ENCODE measurements around the gene TAB3.

TAB3 gene, protein sequence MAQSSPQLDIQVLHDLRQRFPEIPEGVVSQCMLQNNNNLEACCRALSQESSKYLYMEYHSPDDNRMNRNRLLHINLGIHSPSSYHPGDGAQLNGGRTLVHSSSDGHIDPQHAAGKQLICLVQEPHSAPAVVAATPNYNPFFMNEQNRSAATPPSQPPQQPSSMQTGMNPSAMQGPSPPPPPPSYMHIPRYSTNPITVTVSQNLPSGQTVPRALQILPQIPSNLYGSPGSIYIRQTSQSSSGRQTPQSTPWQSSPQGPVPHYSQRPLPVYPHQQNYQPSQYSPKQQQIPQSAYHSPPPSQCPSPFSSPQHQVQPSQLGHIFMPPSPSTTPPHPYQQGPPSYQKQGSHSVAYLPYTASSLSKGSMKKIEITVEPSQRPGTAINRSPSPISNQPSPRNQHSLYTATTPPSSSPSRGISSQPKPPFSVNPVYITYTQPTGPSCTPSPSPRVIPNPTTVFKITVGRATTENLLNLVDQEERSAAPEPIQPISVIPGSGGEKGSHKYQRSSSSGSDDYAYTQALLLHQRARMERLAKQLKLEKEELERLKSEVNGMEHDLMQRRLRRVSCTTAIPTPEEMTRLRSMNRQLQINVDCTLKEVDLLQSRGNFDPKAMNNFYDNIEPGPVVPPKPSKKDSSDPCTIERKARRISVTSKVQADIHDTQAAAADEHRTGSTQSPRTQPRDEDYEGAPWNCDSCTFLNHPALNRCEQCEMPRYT

DNA sequence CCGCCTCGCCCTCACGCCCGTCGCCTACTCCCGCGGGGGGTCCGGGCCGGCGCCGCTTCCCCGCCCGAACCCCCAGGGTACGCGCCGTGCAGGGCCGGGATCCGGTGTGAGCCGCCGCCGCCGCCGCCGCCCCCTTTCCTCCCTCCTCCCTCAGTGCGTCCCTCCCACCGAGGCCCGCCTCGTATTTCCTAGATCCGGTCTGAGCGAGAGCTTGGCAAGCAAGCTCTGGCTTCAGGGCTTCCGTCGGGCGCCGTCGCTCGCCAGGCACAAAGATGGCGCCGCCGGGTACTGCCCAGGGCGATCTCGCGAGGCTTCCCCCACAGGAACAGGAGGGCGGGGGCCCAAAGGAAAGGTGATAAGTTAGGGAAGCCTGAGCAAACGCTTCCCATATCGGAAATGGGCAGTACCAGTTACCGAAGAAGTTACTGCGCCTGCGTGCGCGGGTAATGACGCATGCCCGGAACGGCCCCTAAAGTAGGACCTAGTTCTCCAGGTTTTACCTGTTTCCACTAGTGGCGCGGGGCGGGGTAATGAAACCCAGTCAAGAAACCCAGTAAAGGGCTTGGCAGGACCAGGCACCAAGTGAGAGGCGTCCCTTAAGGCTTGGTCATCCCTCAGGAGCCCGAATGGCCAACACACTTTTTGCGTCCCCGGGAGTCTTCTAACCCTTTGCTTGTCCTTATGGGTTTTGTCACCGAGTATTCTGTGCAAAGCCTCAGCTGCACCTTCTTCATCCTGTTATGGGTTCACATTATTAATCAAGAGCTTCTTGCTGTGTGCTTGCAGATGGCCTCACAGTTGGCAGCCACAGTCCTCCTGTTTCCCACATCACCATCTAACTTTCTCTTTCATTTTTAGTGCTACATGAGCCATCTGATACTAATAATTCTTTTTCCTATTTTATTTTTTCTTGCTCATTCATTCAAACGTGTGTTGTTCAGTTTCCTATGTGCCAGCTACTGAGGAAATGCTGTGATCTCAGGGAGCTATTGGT, at the start of gene TAB3:
Gene TAB3 (minus strand): TSS at position 108 of the 994 bp plus-strand sequence. CDS start 29,666 bp downstream, outside the sequence.
- DNase-seq (ENCODE audit: low read depth, low spot score) = peak; percentile 79

DNA sequence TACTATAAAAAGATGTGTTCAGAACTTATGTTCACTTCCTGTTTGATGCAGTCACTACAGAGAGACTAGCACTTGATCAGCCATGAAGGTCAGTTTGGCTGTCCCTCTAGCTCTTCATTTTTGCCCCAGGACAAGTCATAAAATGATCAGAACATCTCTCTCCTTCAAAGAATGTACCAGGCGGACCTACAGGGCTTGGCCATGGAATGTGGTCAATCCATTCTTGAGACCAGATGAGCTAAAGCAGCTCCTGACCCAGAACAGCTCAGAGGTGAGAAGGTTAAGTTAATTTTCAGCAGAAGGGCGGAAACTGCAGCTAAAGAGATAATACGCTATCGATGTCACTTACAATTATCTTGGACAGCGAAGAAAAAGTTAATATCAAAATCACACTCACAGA, 49.2 kb upstream of the TAB3 start:
- no peak for DNase-seq (ENCODE audit: low read depth, low spot score)

DNA sequence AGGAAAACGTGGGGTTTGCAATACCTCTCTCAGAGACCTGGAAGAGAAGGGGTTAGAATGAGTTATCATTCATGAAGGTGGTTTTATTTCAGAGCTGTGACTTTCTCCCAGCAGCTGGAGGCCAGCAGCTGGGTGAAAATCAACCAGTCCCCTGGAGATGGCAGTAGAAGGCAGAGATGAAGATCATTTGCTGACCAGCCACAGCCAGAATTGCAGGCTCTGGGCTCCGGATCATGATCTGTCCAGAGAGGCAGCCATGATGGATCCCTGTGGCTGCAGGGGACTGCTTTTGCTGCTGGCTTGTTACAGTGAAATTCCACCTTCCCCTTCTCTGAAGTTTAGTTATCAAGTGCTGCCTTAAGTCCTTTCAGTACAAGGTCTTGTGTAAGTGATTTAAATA, 46.9 kb upstream of the TAB3 start:
- DNase-seq (ENCODE audit: low read depth, low spot score) = no peak

DNA sequence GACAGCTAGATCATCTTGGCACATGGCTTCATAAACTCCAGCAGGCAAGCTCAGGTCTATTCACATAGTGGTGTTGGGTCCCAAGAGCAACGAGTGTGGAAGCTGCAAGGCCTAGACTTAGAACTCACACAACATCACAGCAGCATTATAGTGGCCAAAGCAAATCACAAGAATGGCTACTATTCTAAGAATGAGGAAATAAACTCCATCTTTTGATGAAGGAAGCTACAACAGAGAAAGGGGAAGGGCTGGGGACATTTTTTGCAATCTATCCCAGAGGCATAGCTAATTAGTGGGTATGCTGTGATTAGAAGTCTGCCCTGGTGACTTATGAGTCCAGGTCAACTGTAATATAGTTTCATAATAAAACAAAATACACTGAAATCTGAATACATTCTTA, 42.9 kb upstream of the TAB3 start:
- no peak for DNase-seq (ENCODE audit: low read depth, low spot score)

DNA sequence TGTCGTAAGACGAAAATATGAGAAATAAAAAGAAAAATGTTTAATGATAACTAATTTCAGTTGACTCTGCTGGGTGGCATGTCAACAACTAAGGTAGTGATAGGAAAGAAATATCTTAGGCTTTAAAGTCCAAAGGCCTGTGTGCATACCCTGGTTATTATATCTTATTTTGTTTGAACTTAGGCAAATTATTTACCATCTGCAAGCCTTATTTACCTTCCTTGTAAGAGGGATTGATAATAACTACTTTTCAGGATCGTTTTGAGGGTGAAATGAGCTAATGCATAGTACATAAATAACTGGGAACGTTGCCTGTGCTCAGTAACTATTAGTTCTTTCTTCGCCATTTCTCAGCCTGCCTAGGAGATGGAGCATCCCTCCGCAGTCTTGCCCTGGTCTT, 41.6 kb upstream of the TAB3 start:
- DNase-seq (ENCODE audit: low read depth, low spot score) = no peak

DNA sequence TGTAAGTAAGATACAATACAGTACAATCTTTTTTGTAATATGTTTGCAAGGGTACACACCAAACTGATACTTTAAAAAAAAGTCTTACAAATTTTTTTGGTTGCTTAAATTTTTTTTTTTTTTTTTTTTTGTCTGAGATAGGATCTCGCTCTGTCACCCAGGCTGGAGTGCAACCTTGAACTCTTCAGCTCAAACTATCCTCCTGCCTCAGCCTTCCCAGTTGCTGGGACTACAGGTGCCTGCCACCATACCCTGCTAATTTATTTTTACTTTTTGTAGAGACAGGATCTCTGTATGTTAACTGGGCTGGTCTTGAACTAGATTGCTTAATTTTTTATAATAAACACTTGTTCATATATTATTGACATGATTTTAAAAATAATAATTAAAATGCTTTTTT, 41.1 kb upstream of the TAB3 start:
- no peak for DNase-seq (ENCODE audit: low read depth, low spot score)

DNA sequence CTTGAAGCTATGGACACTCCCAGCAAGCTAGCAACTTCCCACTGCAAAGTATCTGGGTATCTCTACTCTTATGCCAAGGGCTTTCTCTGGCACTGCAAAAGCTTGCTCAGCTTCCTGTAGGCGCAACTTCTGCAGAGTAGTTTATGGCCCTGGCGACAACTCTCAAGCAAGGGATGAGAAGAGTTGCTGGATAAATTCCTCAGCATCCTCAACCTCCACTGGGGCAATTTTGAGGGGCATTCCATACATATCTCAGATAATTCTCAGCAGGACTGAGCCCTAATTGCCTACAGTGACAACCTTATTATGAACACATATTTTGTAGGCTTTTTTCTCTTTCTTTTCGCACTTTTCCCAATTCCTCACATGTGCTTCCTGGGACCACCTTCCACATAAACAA, 31.2 kb upstream of the TAB3 start:
- no peak for DNase-seq (ENCODE audit: low read depth, low spot score)

DNA sequence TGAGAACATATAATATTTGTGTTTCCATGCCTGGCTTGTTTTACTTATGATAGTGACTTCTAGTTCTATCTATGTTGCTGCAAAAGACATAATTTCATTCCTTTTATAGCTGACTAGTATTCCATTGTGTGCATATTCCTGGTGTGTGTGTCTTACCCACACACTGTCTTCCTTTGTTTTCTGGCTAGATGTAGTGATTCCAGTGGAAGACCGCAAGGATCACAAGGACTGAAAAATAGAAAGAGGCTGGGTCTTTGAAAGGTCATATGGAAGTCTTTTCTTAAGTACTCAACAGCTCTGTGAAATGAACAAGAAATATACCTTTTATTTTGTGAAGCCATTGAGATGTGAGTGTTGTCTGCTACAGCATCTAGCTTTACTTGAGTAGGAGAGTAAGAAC, 29.4 kb upstream of the TAB3 start:
- DNase-seq (ENCODE audit: low read depth, low spot score) = no peak

DNA sequence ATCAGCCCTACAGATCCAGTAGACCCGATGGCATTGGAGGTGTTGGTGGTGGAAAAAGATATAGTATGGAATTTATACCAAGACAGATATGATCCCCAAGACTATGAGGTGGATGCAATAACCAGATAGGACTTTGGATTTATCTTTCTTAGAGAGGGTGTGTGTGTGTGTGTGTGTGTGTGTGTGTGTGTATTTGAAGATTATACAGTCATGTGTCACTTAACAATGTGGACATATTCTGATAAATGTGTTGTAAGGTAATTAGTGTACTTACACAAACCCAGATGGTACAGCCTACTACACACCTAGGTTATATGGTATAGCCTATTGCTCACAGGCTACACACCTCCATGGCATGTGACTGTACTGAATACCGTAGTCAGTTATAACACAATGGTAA, 24.4 kb upstream of the TAB3 start:
- no peak for DNase-seq (ENCODE audit: low read depth, low spot score)

DNA sequence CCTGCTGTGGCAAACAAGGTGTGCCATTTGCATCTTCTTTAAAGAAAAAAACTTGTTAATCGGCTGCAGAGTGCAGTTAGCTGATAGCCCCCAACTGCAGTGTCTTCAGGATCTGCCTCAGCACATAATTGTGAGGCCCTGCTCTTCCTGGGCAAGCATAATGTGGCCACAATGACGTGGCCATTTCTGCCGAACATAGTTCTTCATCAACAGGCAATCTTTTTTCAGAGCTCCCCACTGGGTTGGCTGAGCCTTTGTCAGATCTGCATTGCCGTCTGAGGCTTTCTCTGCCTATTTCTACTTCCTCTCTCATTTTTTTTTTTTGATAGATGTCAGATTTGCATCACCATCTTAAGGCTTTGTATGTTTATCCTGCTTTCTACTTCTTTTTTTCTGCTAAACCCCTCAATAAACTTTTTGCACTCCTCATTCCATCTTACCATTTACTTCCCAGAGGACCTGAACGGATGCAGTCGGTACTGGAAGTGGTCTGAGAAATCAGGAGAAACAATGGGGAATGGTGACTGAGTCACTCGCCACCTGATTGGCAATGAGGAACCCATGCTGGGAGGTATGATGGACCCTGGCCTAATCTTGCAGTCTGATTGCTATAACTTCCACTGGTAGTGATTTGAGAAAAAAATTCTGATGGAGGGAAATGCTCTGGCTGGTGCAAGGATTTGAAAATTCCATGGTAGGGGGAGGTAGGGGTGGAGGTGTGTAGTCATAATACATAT, 21.2 kb upstream of the TAB3 start:
- DNase-seq (ENCODE audit: low read depth, low spot score) = no peak

DNA sequence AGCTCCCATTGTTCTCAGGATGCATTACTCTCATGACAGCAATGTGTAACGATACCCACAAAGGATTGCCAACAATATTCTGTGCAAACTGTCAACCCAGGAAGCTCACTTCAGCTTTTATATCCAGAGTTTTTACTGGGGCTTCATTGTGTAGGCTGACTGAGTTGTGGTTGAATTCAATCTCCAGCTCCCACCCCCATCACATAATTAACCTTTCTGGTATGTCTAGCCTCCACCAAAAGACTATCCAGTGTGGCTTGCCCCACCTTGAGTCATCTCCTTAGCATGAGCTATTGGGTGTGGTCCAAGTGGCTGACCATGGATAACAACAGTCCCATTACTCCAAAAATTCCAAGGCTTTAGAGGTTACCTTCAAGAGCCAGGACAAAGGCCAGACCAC, 17.7 kb upstream of the TAB3 start:
- no peak for DNase-seq (ENCODE audit: low read depth, low spot score)

DNA sequence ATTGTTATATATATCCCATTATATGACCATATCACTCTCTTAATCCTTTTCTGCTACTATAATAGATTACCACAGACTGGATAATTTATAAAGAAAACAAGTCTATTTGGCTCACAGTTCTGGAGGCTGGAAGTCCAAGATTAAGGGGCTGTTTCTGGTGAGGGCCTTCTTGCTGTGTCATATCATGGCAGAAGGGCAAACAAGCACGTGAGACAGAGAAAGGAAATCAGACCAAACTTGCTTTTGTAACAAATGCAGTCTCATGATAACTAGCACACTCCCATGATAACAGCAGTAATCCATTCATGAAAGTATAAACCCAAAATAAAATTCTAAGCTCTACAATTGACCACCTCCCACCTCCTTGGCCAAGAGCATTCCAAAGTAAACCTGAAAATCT, 16.3 kb upstream of the TAB3 start:
- no peak for DNase-seq (ENCODE audit: low read depth, low spot score)

DNA sequence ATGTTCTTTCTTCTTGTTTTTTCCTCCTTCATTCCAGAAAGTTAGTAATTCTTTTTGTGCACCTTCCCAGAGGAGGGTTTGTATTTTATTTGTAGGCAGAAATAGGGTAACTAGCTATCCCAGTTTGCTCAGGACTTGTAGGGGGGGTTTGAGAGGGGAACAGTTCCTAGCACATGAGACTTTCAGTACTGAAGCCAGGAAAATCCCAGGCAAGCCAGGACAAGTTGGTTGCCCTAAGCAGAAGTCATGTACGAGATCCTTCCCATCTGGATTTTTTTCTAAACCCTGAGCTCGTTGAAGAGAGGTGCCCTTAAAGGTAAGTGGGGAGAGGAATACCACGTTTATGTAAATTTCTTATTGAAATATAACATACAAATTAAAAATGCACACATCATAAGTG, 15.6 kb upstream of the TAB3 start:
- DNase-seq (ENCODE audit: low read depth, low spot score) = no peak

DNA sequence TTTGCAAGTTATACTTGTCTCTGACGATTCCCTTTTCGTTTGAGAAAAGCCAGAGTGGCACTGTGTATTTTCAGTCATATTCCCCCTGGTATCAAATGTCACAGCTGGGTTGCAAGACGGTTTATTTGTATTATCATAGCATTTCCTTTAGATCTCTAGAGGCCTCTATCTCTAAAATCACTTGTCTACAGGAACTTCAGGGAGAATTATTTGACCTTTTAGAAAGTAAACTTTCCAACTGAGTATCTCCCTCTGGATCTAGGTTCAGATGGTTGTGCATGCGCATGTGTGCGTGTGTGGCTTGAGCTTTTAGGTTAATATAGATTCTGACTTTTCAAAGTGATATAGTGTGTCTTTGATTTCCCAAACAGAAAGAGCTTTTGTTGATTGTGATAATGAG, 15.1 kb upstream of the TAB3 start:
- no peak for DNase-seq (ENCODE audit: low read depth, low spot score)

DNA sequence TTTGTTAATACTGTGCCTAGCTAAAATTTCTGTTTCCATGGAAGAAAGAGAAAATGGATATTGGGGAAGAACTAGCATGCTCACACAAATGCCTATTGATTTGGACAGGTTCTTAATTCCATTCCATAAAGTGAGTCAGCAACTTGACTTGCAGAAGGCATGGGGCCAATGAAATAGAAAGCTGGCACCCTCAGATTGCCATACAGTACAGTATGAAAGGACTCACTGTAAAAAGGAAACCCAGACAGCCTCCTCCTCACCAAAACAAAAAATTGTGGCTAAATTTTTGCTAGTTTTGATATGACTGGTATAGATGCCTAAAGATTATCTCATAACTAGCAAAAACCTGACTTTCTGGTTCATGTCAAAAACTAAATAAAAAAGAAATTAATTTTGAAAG, 11.2 kb upstream of the TAB3 start:
- DNase-seq (ENCODE audit: low read depth, low spot score) = no peak

DNA sequence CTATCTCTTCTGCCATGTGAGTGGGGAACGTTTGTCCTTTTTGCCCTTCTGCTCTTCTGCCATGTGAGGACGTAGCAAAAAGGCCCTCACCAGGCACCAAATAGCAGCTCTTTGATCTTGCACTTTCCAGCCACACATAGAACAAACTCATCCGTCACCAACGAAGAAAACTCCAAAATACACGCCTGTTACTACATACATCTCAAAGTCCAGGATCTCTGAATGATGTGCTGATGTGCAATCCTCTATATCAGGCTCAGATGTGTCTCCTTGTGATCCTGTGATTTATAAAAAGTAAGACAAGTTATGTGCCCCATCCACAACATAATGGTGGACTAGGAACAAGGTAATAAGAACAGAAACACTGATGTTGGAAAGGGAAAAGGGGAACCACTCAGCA, 9.8 kb upstream of the TAB3 start:
- DNase-seq (ENCODE audit: low read depth, low spot score) = no peak

DNA sequence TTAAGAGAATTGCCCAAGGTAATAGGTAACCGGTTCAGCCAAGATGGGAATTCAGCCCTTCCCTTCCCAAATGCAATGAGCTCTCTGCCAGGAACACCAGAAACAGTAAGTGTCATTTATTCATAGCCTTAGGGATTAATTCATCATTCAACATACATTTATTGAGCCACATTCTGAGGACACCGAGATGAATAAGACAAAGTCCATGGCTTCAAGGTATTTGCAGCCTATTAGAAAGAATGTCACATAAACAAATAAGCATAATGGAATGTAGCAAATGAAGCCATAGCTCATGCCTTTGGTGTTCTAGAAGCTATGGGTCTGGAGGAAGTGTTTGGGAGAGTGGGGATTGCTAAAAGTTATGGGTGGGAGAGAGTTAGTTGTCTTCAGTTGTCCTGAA, 6.3 kb upstream of the TAB3 start:
- DNase-seq (ENCODE audit: low read depth, low spot score) = no peak

DNA sequence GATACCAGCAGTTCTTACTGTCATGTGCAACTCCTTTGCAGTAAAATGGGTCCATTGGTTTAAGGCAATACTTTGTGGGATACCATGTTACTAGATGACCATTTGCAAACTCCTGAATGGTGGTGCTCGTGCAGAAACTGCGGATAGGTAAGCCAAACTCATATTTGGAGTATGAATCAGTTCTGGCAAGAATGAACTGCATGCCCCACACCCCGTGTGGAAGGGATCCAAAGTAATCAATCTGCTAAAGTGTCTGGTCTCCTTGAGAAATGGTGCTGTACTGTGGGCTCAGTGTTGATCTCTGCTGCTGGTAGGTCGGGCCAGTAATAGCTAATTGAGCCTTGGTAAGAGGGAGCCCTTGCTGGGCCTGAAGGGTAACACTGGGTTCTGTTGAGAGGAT, 4.2 kb upstream of the TAB3 start:
- DNase-seq (ENCODE audit: low read depth, low spot score) = no peak

DNA sequence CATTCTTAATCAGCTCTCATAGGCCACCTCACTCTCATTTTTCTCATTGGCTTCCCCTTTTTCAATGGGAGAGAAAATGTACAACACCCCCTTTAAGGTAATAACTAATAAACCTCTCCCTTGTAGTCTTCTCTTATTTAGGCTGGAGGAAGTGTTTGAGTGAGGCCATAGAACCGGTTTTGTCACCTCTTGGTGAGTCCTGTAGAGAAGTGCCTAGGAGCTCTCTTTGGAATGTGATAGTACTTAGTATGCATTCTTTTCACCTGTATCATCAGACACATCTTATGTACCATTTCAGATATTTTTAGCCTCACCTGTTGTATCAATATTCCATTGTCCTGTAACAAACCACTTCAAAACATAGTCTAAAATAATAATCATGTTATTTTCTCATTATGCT, 3.5 kb upstream of the TAB3 start:
- no peak for DNase-seq (ENCODE audit: low read depth, low spot score)

DNA sequence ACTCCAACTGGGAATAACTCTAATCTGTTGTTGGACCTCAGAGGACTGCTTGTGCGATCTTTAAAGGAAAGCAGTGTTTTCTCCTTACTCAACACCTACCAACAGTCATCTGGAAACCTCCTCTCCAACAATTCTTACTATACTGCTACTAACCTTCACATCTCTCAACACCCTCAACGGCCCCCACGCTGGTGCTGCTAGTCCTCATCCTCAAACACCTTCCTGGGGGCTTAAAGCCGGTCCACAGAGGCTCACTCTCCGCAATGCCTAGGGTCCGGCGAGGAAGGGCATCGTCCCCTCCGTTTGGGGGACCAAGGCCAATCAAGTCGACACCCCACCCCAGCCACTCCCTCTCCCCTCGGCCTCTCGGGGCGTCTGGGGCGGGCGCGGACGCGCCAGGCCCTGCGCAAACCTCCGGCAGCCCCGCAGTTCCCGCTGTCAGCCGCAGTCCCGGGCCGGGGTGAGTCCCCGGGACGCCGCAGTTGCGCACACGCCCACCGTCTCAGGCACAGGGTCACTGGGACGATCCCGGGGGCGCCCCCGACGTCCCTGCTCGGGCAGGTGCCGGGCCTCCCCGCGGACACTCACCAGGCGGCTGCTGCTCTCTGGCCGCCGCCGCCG, 418 bp downstream of the TAB3 start:
- no peak for DNase-seq (ENCODE audit: low read depth, low spot score)

DNA sequence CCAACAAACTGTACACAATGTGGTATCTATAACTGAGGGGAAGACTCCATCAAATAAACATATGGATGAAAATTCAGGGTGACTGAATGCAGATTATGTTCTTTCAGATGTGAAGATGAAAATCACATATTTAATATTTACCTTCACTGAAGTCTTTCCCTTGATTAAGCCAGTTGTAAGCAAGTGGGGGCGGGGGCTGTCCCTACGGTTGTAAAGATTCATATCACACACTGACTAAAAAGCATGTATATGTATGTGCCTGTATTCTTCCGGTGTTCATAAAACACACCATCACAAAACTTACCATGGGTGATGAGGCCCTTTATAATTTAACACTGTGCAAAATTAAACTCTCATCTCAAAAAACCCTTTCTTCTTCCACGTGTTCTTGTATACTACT, 1.3 kb downstream of the TAB3 start:
- DNase-seq (ENCODE audit: low read depth, low spot score) = no peak

Data from activated naive CD8-positive, alpha-beta T cell treated with anti-CD3 and anti-CD28 coated beads, Interleukin-2, amount 50 U/mL, for 16 hours (primary cell).